ENCODE results near the gene OTUD6A.

The OTUD6A gene

DNA sequence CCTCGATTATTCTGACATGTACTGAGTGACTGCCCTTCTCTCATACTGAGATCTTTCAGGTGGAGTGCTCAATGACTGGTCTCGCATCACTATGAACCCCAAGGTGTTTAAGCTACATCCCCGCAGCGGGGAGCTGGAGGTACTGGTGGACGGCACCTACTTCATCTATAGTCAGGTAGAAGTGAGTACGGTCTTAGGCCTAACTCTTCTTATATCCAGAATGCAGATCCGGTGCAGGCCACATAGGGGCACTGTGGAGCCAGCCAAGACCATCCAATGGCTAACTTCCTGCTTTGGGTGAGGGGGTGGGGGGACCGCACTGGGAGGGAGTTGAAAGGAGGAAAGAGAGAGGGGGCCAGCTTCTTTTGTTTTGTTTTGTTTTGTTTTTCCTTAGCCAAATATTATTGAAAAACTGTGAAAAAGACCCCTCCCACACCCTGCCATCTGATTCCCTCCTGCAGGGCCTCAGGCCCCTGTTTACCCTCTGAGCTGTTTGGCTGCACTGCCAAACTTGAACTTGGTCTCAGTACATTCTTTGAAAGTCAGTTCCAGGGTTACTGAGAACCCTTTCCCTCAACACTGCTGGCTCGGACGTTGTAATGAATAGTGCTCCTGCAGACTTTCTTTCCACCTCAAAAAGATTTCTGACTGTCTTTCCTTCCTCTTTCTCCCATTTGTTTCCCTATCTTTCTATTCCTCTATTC lies 28.8 kb upstream of the OTUD6A start:
- no peak overlapping the region for H3K9ac ChIP-seq (ENCODE audit: low read length)
- no peak overlapping the region for H3K4me3 ChIP-seq (ENCODE audit: low read depth in 1 of 2, low read length in 2 of 2)
- no peaks in the 10 kb centered on the region for H3K36me3 ChIP-seq (ENCODE audit: insufficient read depth, low read length)
- H3K4me1 ChIP-seq (ENCODE audit: insufficient read depth, low read length) = no peaks in the 10 kb centered on the region
- no peaks in the 10 kb centered on the region for H3K9me3 ChIP-seq (ENCODE audit: low read length)
- H3K27ac ChIP-seq (ENCODE audit: low read depth, low read length) = no peak overlapping the region
- peaks cover 0 to 32% of the 10 kb centered on the region in 2 donors for H3K27me3 ChIP-seq (ENCODE audit: control insufficient read depth in 1 of 2, insufficient read depth in 2 of 2, low read length in 2 of 2)

DNA sequence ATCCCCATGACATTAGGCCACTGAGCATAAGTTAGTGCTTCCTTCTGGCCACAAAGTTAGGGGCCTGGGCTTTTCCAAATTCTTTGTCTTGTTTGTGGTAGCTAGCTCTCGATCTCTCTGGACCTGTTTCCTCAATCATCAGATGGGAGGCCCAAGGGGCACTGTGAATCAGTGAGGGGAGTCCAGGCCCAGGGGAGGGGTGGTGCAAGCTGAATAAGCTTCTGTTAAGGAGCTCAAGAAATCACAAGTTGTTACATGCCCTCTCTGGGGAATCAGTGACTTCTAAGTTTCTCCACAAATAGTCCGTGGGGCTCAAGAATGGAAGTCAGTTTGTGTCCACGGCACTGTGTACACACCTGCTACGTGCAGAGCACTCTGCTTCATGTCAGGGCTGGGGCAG lies 27.6 kb upstream of the OTUD6A start:
- H3K4me1 ChIP-seq (ENCODE audit: insufficient read depth, low read length) = no peaks in the 10 kb centered on the region
- peaks cover 0 to 23% of the 10 kb centered on the region in 2 donors for H3K27me3 ChIP-seq (ENCODE audit: control insufficient read depth in 1 of 2, insufficient read depth in 2 of 2, low read length in 2 of 2)
- H3K9me3 ChIP-seq (ENCODE audit: low read length) = no peaks in the 10 kb centered on the region
- no peaks in the 10 kb centered on the region for H3K36me3 ChIP-seq (ENCODE audit: insufficient read depth, low read length)
- no peak overlapping the region for H3K27ac ChIP-seq (ENCODE audit: low read depth, low read length)
- no peak overlapping the region for H3K4me3 ChIP-seq (ENCODE audit: low read depth in 1 of 2, low read length in 2 of 2)
- no peak overlapping the region for H3K9ac ChIP-seq (ENCODE audit: low read length)

DNA sequence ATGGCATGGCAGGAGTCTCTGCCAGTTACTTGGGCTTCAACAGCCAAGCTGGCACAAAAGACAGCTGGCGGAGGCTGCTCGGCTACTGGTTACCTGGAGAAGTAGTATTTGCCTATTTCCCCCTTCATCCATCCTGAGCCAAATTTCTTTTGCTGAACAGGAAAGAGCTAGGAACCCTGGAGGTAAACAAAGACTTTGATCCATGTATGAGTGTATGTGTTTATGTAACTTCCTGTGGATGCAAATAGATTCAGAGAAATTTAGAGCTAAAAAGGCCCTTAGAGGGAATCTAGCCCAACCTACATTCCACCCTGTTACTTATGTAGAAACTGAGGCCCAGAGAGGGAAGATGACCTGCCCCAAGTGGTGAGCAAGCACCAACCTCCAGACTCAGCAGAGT lies 23.7 kb upstream of the OTUD6A start:
- Histone ChIP-seq H3K27ac (ENCODE audit: low read depth, low read length) (no peak overlapping the region), H3K9ac (ENCODE audit: low read length) (no peak overlapping the region), H3K27me3 (ENCODE audit: control insufficient read depth in 1 of 2, insufficient read depth in 2 of 2, low read length in 2 of 2) (peaks cover 0 to 14% of the 10 kb centered on the region in 2 donors), H3K36me3 (ENCODE audit: insufficient read depth, low read length) (no peaks in the 10 kb centered on the region), H3K9me3 (ENCODE audit: low read length) (no peaks in the 10 kb centered on the region), H3K4me3 (ENCODE audit: low read depth in 1 of 2, low read length in 2 of 2) (no peak overlapping the region), H3K4me1 (ENCODE audit: insufficient read depth, low read length) (no peaks in the 10 kb centered on the region)

DNA sequence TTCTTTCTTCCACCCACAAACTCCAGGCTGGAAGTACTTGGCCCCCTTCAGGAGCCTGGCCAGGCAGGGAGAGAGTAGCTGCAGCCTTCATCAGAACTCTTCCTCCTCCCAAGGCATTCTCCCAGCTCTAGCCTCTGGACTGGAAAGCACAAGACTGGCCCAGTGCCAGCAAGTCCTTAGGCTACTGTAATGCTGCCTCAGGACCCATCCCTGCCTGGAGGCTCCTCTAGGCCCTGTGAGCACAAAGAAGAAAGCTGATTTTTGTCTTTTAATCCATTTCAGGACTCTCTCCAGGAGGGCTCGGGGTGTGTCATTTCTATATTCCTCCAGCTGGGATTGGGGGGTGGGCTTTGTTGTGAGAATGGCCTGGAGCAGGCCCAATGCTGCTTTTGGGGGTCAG lies 23.3 kb upstream of the OTUD6A start:
- Histone ChIP-seq H3K36me3 (ENCODE audit: insufficient read depth, low read length) (no peaks in the 10 kb centered on the region), H3K9me3 (ENCODE audit: low read length) (no peaks in the 10 kb centered on the region), H3K4me1 (ENCODE audit: insufficient read depth, low read length) (no peaks in the 10 kb centered on the region), H3K27ac (ENCODE audit: low read depth, low read length) (no peak overlapping the region), H3K4me3 (ENCODE audit: low read depth in 1 of 2, low read length in 2 of 2) (no peak overlapping the region), H3K9ac (ENCODE audit: low read length) (no peak overlapping the region), H3K27me3 (ENCODE audit: control insufficient read depth in 1 of 2, insufficient read depth in 2 of 2, low read length in 2 of 2) (peaks cover 0 to 10% of the 10 kb centered on the region in 2 donors)

DNA sequence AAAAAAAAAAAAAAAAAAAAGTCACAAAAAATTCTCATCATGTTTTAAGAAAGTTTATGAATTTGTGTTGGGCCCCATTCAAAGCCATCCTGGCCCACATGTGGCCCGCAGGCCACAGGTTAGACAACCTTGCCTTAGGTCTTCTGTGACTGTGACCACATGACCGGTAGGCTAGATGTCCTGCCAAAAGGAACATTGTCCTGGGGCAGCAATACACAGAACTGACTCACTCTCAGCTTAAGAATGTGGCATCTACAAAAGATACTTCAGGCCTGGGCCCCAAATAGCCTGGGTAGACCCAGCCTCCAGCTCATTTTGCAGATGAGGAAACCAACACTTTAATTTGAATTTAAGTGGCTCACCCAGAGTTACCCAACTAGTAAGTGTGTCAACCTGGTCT lies 22.5 kb upstream of the OTUD6A start:
- no peak overlapping the region for H3K9ac ChIP-seq (ENCODE audit: low read length)
- H3K9me3 ChIP-seq (ENCODE audit: low read length) = no peaks in the 10 kb centered on the region
- no peaks in the 10 kb centered on the region for H3K36me3 ChIP-seq (ENCODE audit: insufficient read depth, low read length)
- H3K4me3 ChIP-seq (ENCODE audit: low read depth in 1 of 2, low read length in 2 of 2) = no peak overlapping the region
- no peaks in the 10 kb centered on the region for H3K4me1 ChIP-seq (ENCODE audit: insufficient read depth, low read length)
- no peak overlapping the region for H3K27ac ChIP-seq (ENCODE audit: low read depth, low read length)
- H3K27me3 ChIP-seq (ENCODE audit: control insufficient read depth in 1 of 2, insufficient read depth in 2 of 2, low read length in 2 of 2) = peaks cover 0 to 6% of the 10 kb centered on the region in 2 donors

DNA sequence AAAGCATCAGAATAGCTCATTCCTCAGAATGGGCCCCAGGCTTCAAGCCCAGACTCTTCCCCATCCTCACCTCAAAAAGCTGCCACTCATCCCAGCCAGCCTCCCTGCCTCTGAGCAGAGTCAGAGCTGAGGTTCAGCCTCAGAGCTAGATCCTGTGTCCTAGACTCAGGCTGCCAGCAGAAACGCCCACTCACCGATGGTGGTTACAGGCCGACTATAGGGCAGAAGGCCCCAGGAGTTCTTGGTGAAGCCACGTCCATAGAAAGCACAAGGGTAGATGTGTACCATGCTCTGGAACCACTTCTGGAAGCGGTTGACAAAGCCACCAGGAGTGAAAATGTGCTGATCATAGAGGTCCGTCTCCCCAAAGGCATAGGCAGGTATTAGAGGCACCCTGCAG lies 20.3 kb upstream of the OTUD6A start:
- no peaks in the 10 kb centered on the region for H3K9me3 ChIP-seq (ENCODE audit: low read length)
- H3K27ac ChIP-seq (ENCODE audit: low read depth, low read length) = no peak overlapping the region
- H3K27me3 ChIP-seq (ENCODE audit: control insufficient read depth in 1 of 2, insufficient read depth in 2 of 2, low read length in 2 of 2) = peaks cover 0 to 6% of the 10 kb centered on the region in 2 donors
- H3K4me1 ChIP-seq (ENCODE audit: insufficient read depth, low read length) = no peaks in the 10 kb centered on the region
- no peak overlapping the region for H3K9ac ChIP-seq (ENCODE audit: low read length)
- no peaks in the 10 kb centered on the region for H3K36me3 ChIP-seq (ENCODE audit: insufficient read depth, low read length)
- H3K4me3 ChIP-seq (ENCODE audit: low read depth in 1 of 2, low read length in 2 of 2) = no peak overlapping the region

DNA sequence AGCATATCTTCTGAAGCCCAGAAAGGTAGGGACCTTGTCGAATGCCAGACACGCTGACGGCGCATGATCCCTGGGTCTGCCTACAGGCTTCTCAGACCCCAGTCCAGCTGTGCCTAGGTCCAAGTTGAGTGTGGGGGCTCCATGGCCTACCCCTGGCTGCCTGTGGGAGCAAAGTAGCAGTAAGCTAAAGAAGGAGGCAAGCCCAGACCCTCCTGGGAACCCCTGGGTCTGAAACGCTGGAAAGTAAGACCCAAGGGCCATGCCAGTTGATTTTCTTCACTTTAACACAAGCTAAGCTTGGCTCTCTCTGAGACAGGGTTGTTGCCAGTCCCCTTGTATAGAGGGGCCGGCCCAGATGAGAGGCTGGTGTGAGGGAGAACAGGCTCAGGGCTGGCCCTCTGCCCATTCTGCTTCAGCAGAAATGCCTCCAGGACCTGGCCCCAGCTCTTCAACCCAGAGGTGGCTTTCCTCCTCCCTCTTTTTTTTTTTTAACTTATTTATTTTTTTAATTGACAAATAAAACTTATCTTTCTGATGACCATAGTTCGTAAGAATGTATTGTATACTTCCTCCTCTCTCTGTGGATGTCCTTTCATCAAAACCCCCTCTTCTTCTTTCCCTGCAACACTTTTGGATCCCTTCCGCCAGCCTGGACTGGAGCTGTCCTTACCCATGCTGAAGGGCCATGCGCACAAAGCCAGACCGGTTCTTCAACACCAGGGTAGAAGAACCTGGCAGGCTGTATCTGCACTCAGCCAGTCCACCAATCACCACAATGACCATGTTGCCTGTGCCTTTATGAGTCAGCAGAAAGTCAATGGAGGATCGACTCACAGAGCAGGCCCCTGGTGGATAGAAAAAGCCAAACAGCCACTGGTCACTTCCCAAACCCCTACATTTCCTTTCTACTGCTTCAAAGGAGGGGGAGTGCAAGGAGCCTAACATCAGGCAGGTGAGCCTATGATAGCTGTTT lies 19.6 kb upstream of the OTUD6A start:
- Histone ChIP-seq H3K4me3 (ENCODE audit: low read depth in 1 of 2, low read length in 2 of 2) (no peak overlapping the region), H3K9ac (ENCODE audit: low read length) (no peak overlapping the region), H3K4me1 (ENCODE audit: insufficient read depth, low read length) (no peaks in the 10 kb centered on the region), H3K27me3 (ENCODE audit: control insufficient read depth in 1 of 2, insufficient read depth in 2 of 2, low read length in 2 of 2) (peaks cover 0 to 6% of the 10 kb centered on the region in 2 donors), H3K36me3 (ENCODE audit: insufficient read depth, low read length) (no peaks in the 10 kb centered on the region), H3K27ac (ENCODE audit: low read depth, low read length) (no peak overlapping the region), H3K9me3 (ENCODE audit: low read length) (no peaks in the 10 kb centered on the region)

DNA sequence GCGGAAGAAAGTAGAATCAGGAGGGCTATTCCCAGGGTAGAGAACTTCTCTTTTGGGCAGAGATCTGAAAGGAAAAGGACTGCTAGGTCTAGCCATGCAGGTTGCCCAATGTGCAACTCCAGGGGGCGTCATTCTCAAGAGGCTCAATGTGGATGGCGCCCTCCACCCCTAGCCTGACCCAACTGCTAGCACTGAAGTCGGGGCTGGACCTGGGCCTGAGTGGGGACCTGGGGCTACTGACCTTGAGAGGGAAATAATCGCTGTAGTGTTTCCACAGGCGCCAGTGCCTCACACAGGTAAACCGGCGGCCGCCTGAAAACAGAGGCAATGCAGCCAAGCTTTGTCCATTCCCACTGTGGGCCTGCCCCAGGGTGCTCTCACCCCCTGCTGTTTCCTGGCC lies 18.6 kb upstream of the OTUD6A start:
- no peak overlapping the region for H3K9ac ChIP-seq (ENCODE audit: low read length)
- H3K9me3 ChIP-seq (ENCODE audit: low read length) = no peaks in the 10 kb centered on the region
- H3K4me1 ChIP-seq (ENCODE audit: insufficient read depth, low read length) = no peaks in the 10 kb centered on the region
- no peaks in the 10 kb centered on the region for H3K36me3 ChIP-seq (ENCODE audit: insufficient read depth, low read length)
- no peak overlapping the region for H3K4me3 ChIP-seq (ENCODE audit: low read depth in 1 of 2, low read length in 2 of 2)
- H3K27me3 ChIP-seq (ENCODE audit: control insufficient read depth in 1 of 2, insufficient read depth in 2 of 2, low read length in 2 of 2) = peaks cover 0 to 6% of the 10 kb centered on the region in 2 donors
- H3K27ac ChIP-seq (ENCODE audit: low read depth, low read length) = no peak overlapping the region

DNA sequence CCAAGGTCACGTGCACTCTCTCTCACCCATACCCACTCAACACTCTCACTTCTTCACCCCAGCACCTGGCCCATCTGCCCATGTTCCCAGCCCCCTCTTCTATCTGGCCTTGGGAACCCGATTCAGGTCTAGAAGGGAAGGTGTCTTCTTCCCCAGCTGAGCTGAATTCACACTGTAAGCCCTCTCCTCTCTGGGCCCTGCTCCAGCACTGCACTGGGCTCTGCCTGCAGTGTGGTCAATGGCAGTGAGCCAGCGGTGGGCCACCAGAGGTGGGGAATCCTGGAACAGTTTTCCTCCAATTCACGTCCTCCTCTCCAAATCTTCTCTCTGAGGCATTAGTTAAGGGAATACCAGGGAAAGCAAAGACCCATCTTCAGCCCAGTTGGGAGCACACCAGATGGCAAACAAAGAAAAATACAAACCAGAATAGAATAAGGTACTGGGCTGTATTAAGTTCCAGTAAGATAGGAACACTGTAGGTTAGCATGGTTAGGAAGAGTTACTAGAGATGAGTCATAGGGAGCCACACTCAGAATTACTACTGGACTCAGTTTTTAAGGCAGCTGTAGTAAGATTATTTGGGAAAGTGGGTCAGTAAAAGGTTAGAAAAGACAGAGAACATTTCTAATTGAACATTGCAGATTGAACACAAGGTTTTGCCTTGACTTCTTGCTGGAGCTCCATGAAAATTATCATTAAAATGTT lies 17.6 kb upstream of the OTUD6A start:
- H3K9ac ChIP-seq (ENCODE audit: low read length) = no peak overlapping the region
- H3K36me3 ChIP-seq (ENCODE audit: insufficient read depth, low read length) = no peaks in the 10 kb centered on the region

DNA sequence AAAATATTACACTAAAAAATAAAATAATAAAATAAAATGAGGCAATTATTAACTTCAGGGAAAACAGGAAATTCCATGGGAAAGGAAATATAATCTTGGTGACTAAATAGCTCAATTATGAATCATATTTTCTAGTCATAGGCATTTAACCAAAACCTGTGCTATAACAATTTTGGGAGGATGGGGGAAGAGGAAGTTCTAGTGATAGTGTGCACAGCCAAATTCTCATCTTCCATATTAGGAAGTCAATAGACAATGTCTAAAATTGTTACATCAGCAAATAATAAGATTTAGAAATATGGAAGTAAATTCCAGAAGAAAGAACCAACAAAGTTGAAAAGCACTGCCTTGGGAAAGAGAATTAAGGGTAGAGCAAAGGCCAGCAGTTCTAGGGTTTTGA lies 15.3 kb upstream of the OTUD6A start:
- Histone ChIP-seq H3K27me3 (ENCODE audit: control insufficient read depth in 1 of 2, insufficient read depth in 2 of 2, low read length in 2 of 2) (peaks cover 0 to 6% of the 10 kb centered on the region in 2 donors), H3K36me3 (ENCODE audit: insufficient read depth, low read length) (no peaks in the 10 kb centered on the region), H3K9ac (ENCODE audit: low read length) (no peak overlapping the region), H3K27ac (ENCODE audit: low read depth, low read length) (no peak overlapping the region), H3K9me3 (ENCODE audit: low read length) (no peaks in the 10 kb centered on the region), H3K4me3 (ENCODE audit: low read depth in 1 of 2, low read length in 2 of 2) (no peak overlapping the region), H3K4me1 (ENCODE audit: insufficient read depth, low read length) (no peaks in the 10 kb centered on the region)

More for the DNA sequence above, 17.6 kb upstream of the OTUD6A start:
- no peaks in the 10 kb centered on the region for H3K9me3 ChIP-seq (ENCODE audit: low read length)
- H3K27ac ChIP-seq (ENCODE audit: low read depth, low read length) = no peak overlapping the region
- H3K4me1 ChIP-seq (ENCODE audit: insufficient read depth, low read length) = no peaks in the 10 kb centered on the region
- peaks cover 0 to 6% of the 10 kb centered on the region in 2 donors for H3K27me3 ChIP-seq (ENCODE audit: control insufficient read depth in 1 of 2, insufficient read depth in 2 of 2, low read length in 2 of 2)
- no peak overlapping the region for H3K4me3 ChIP-seq (ENCODE audit: low read depth in 1 of 2, low read length in 2 of 2)

DNA sequence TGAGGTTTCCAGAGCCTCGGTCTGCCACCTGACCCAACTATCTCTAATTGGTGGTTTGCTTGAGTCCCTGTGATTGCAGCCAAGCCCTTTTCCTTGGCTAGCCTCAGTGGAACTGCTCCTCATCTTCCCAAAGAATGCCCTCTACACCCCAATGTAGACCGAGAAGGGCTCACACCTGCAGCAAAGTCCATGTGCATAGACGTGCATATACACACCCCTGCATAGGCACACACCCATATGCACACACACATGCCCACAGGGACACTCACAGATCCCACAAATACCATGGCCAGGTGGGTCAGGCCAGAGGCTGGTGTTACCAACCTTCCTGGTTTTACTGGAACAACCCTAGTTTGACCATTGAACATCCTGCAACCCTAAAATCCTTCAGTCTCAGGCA lies 12.9 kb upstream of the OTUD6A start:
- H3K36me3 ChIP-seq (ENCODE audit: insufficient read depth, low read length) = no peaks in the 10 kb centered on the region
- H3K27me3 ChIP-seq (ENCODE audit: control insufficient read depth in 1 of 2, insufficient read depth in 2 of 2, low read length in 2 of 2) = peaks cover 0 to 4% of the 10 kb centered on the region in 2 donors
- H3K4me1 ChIP-seq (ENCODE audit: insufficient read depth, low read length) = no peaks in the 10 kb centered on the region
- H3K27ac ChIP-seq (ENCODE audit: low read depth, low read length) = no peak overlapping the region
- no peak overlapping the region for H3K9ac ChIP-seq (ENCODE audit: low read length)
- no peak overlapping the region for H3K4me3 ChIP-seq (ENCODE audit: low read depth in 1 of 2, low read length in 2 of 2)
- H3K9me3 ChIP-seq (ENCODE audit: low read length) = no peaks in the 10 kb centered on the region
